Measurements from ENCODE around the gene FRMPD1.
A peak's percentile ranks its signal among the peaks of the same experiment; 100 is the strongest.

FRMPD1 gene

DNA sequence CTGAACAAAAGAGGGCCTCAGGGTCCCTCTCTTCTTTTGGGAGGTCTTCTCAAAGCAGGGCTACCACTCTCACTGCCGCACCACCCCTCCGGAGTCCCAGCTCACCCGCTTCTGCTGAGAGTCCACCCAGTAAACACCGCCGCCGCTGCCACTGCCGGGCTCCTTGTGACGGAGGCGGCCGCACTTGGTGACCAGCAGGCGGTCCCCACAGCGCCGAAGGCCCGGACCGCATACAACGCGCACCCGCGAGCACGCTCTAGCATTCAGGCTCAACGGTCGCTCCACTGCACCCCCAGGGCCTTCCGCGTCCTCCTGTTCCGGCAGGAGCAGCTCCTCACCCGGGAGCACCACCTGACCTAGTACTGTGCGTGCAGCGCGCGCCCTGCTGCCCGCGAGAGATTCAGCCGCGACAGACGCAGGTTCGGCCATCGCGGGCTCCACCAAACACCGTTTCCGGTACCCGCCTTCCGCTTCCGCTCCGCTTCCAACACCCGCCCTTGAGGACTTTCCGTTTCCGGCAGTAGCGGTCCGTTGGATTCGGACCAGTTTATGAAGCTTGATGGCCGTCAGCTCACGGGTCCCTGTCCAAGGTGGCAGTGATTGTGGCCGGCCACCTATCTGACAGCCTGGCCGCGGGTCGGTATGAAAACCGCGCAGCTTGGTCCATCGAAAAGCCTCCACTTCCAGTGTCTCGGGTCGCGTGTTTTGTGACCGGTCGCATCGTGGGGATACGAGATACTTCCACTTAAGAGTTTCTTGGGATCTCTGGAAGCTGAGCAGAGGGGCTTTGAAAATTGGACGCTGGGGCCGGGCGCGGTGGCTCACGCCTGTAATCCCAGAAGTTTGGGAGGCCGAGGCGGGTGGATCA, 134.1 kb downstream of the FRMPD1 start, which contains the start of gene EXOSC3:
Gene EXOSC3 (minus strand): TSS at position 449 of the 868 bp plus-strand sequence. CDS start 20 bp downstream, at position 429.
- DNase-seq = peak; percentile 94 to 96 (median 96)

DNA sequence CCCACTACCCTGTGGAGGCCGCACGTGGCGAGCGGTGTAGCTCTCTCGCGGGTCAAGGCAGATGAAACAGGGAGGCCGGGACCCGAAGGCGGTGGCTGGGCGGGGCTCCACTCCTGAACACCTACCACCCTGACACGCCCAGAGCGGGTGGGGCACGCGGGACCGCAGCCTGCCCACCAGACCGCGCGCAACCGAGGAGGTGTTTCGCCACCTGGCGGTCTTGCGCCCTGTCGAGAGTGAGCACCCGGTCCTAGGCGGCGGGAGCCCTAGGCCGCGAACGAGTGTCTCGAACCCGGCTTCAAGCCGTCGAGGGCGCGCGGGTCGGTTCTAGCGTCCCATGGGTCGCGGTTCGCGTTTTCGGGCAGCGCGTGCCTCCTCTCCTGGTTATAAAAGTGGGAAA, 136.3 kb downstream of the FRMPD1 start:
- DNase-seq = no peak

DNA sequence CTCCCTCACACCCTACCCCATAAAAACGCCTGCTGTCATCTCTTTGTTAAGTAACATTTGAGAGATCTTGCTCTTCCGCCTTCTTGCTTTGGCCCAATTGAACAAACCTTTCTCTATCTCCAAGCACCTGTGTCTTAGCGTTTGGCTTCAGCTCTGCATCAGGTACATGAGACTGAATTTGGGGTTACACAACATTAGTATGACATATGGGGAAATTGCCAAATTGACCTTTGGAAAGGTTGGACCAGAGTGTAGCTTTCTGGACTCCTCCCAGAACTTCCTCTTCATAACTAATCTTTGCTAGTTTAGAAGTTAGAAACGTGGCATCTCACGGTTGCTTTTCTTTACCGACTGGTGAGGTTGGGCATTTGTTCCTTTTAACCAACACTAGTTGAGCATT, 137.6 kb downstream of the FRMPD1 start:
- peak in 3 of 4 experiments; percentile 10 to 46 (median 36) for DNase-seq

DNA sequence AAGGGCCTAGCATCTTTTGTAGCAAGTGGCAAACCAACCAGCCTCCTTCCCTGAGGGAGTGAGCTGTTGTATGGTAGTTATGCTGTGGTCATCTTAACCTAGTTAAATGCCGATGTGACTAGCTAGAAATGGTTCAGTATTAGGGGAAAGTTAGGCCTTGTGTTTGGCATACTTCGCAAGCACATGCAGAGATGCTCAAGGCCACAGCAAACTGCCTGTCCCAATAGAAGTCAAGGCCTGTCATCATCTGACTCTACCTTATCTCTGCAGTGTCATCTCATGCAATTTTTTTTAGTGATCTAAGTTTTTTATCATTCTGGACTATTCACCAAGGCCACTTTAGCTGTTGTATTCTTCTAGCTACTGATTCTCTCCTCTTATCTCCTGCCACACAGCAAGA, 139.3 kb downstream of the FRMPD1 start:
- no peak for DNase-seq

DNA sequence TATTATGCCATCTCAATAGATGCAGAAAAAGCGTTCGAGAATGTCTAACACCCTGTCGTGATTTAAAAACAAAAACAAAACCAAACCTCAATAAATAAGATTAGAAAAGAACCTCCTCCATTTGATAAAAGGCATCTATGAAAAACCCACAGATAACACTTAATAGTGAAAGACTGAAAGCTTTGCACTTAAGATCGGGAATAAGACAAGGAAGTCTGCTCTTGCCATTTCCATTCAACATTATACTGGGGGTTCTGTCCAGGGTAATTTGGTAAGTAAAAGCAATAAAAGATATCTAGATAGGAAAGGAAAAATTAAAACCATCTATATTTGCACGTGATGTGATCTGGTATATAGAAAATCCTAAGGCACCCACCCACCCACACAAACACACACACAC, 141.4 kb downstream of the FRMPD1 start:
- no peak for DNase-seq

DNA sequence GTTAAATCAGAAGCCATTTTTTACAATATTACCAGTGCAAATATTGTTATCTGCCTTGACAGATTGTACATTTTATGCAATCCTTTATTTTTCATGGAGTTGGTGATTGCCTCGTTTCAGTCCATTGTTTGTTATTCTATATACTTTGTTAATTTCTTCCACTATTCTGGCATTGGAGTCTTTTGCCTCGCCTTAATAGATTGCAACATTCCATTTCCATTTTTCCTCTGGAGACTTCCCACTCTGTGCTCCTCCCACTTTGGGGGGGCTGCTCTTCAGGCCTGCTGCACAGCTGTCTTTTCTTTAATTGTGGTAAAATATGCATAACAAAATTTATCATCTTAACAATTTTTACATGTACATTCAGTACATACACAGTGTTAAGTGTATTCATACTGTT, 145.5 kb downstream of the FRMPD1 start:
- DNase-seq = peak in 1 of 4 experiments; percentile 15

Data from suppressor macrophage (primary cell).